Lower leg skin (tissue), 3 donors: ENCODE results near the gene LNP1.

Experiments used
- POLR2A ChIP-seq, 2 donors: fragments of 450-650 bp; IDR thresholded peaks; one replicate each; pipeline ENCODE4 v1.6.1; 2016 to 2017; ENCODE audit warnings: antibody characterized with exemption in 2 of 2, mild to moderate bottlenecking in 1 of 2, moderate library complexity in 1 of 2
- TF ChIP-seq, protein P1 (sequence below), 3 donors: fragments of 450-650 bp; IDR thresholded peaks; one replicate each; pipeline ENCODE4 v1.5.1; 2016; ENCODE audit warnings: antibody characterized with exemption in 3 of 3, mild to moderate bottlenecking in 3 of 3, moderate library complexity in 2 of 3

DNA sequence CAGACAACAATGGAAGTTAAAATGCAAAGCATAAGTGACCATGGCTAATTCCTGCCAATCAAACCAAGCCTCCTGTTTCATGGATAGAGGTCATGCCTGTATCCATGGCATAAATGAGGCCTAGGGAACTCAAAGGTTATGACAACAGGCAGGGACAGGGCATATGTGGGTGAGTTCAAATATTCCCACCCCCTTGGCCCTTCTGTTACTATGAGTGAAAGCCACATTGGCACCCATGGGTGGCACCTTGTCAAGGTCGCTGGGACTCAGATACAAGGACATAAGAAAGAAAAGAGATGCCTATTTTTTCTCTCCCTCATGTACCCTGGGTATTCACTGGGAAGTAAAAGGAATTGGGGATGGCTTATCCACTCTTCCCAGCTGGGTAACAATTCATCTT, 65.8 kb downstream of the LNP1 start:
- TF ChIP-seq, protein P1, sequence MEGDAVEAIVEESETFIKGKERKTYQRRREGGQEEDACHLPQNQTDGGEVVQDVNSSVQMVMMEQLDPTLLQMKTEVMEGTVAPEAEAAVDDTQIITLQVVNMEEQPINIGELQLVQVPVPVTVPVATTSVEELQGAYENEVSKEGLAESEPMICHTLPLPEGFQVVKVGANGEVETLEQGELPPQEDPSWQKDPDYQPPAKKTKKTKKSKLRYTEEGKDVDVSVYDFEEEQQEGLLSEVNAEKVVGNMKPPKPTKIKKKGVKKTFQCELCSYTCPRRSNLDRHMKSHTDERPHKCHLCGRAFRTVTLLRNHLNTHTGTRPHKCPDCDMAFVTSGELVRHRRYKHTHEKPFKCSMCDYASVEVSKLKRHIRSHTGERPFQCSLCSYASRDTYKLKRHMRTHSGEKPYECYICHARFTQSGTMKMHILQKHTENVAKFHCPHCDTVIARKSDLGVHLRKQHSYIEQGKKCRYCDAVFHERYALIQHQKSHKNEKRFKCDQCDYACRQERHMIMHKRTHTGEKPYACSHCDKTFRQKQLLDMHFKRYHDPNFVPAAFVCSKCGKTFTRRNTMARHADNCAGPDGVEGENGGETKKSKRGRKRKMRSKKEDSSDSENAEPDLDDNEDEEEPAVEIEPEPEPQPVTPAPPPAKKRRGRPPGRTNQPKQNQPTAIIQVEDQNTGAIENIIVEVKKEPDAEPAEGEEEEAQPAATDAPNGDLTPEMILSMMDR (IDR thresholded peaks at IDR 0.05), result no peak
- no peak for TF ChIP-seq POLR2A (IDR thresholded peaks at IDR 0.05)
